Astrocyte of the spinal cord (primary cell): ENCODE results near the gene TAP2.

Experiments used
- DNase-seq: peaks from one replicate; pipeline ENCODE4 v3.0.0; 2011; ENCODE audit warnings: low read depth, low spot score
- H3K4me3 ChIP-seq: 2 replicates; pipeline ENCODE4 v1.5.1; 2011; ENCODE audit warnings: low read depth, mild to moderate bottlenecking, low read length, moderate library complexity
- in situ Hi-C: cut with HindIII; loops from 2 replicates; pipeline ENCODE4 v1.10.0; 2017; ENCODE audit warnings: low sequenced_read_pairs
- TF ChIP-seq, protein P1 (sequence below): IDR thresholded peaks from 2 replicates; pipeline ENCODE4 v1.5.1; 2012; ENCODE audit warnings: low read depth, mild to moderate bottlenecking, low read length, inconsistent platforms

The TAP2 gene

DNA sequence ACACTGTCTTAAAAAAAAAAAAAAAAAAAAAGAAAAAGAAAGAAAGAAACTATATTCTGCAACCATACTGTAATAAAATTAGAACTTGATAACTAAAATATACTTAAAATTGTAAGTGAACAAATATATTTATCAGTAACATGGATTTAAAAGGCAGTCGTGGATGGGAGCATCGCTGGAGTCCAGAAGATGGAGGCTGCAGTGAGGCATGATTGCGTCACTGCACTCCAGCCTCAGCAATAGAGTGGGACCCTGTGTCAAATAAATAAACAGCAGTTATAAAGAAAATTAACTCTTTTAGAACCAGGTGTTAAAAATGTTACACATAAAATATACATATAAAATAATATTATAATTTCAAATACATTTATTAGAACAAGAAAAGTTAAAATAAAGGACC lies 24.2 kb upstream of the TAP2 start:
- in situ Hi-C loops: no loop called here
- H3K4me3 ChIP-seq: no peak overlapping the region
- TF ChIP-seq, protein P1, sequence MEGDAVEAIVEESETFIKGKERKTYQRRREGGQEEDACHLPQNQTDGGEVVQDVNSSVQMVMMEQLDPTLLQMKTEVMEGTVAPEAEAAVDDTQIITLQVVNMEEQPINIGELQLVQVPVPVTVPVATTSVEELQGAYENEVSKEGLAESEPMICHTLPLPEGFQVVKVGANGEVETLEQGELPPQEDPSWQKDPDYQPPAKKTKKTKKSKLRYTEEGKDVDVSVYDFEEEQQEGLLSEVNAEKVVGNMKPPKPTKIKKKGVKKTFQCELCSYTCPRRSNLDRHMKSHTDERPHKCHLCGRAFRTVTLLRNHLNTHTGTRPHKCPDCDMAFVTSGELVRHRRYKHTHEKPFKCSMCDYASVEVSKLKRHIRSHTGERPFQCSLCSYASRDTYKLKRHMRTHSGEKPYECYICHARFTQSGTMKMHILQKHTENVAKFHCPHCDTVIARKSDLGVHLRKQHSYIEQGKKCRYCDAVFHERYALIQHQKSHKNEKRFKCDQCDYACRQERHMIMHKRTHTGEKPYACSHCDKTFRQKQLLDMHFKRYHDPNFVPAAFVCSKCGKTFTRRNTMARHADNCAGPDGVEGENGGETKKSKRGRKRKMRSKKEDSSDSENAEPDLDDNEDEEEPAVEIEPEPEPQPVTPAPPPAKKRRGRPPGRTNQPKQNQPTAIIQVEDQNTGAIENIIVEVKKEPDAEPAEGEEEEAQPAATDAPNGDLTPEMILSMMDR: no peak
- no peak for DNase-seq

DNA sequence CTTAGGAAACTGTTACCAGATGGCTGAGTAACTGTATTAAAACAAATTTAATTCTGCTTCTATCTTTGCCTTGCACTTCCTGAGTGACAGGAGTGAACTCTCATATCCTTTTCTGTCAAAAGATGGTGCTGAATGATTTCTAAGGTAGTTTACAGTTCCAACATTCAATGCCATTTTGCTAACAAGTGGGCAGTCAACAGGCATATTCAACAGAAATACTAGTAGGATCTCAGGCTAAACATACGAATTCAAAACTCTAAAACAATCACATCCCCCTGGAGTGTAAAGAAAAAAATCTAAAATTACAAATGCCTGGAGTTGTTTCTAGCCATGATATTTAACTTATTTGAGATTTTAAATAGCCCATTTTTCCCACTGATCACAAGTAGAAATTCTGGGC lies 22.1 kb upstream of the TAP2 start:
- H3K4me3 ChIP-seq: no peak overlapping the region
- TF ChIP-seq, protein P1: no peak
- in situ Hi-C loops: no loop called here
- no peak for DNase-seq

DNA sequence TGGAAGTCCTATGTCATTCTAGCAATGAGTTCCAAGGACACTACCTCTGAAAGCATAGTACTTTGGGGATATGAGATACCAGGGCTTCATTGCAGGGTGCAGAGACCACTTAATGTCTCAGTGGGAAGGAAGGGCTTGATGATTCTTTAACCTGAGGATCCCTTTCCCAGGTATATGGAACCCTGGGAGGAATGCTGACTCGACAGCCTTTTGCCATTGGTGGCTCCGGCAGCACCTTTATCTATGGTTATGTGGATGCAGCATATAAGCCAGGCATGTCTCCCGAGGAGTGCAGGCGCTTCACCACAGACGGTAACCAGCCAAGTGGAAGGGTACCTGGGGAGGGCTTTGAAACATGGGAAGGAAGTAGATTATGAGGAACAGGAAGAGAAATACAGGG lies 19.7 kb upstream of the TAP2 start:
- no peak for DNase-seq
- H3K4me3 ChIP-seq: no peak overlapping the region
- TF ChIP-seq, protein P1: no peak
- in situ Hi-C loops: no loop called here

DNA sequence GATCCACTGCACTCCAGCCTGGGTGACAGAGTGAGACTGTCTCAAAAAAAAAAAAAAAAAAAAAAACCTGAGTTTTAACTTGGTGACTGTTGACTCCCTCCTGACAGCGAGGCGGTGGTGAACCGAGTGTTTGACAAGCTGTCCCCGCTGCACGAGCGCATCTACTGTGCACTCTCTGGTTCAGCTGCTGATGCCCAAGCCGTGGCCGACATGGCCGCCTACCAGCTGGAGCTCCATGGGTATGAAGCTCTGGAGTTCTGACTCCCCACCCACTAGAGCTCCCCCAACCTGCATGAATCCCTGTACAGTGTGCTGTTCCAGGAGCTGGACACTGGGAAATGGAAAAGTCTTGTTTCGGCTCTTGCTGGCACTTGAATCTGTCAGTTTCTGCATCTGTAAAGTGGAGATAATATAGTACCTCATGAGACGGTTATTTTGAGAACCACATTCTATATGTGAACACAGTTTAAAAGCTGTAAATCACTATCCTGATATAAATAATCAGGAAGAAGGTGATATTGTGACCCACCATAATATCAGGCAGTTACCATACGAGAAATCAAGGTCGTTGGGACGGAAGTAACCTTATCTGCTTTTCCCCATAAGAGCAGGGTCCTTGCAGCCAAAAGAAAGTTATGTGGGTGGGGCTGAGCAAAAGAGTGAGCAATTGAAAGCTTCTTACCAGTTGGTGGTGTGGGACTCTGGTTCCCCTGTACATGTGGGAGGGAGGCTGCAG lies 18.8 kb upstream of the TAP2 start:
- TF ChIP-seq, protein P1: no peak

DNA sequence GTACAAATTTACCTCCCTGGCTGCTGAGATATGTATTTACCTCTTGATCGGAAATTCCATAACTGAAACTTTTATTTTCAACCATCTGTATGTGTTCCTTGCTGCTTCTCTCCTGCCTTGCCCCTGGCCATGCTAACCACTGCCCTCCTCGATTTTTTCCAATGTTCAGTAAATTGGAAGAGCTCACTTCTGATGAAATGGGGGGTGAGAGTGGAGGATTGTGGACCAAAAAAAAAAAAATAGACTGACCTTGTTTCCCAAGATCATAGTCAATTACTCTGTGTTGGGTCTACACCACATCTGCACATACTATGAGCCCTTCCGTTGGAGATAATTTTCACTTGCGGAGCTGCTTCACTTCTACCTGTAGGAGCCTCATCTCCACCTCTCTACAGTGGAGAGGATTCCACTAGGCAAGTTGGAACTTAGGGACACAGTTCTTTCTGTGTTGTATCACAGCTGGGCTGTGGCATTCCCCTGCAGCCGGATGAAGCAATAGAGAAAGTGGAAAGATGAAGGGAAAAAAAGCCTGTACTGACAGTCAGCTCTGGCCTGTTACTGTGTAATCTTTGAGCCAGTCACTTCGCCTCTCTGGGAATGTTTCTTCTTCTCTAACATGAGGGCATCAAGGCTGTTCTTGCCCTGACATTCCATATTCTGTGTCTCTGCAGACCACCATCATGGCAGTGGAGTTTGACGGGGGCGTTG lies 17.1 kb upstream of the TAP2 start:
- DNase-seq: no peak
- TF ChIP-seq, protein P1: no peak
- in situ Hi-C loops: no loop called here
- no peak overlapping the region for H3K4me3 ChIP-seq

More for the DNA sequence above, 18.8 kb upstream of the TAP2 start:
- no peak overlapping the region for H3K4me3 ChIP-seq
- no peak for DNase-seq
- in situ Hi-C loops: no loop called here

DNA sequence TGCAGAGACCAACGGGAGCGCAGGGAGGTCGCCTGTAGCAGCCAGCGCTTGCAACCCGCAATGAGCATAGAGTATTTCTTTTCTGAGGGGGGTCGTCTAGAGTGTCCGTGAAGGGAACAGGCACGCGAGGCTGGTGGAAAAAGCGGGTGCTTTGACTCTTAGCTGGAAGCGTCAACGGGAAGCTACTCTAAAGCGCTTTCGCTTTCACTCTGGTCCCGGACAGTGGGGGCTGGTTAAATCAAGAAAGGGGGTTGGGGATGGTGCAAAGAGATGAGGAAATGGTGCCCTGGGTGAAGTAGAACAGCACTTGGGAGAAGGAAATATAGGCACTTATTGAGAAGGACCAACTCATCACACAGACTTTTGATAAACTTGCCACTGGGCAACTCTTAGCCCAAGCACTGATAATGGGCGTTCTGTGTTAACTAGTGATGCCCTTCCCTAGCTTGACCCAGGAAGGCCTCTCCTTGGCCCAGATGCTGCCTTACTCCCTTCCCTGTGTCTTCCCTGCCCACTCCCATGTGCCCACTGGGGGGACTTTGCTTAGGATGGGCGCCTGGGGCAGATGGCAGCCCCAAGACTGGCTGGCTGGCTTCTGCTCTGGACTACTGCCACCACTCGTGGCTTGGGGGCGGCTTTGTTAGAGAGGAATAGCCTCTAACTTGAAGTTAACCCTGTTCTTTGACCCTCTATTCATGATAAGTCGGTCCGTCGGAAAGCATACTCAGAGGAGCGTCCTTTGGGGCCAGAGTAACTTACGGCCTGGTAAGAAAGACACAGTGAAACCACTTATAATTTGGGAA lies 16.0 kb upstream of the TAP2 start:
- in situ Hi-C loops: no loop called here
- TF ChIP-seq, protein P1: no peak
- DNase-seq: peak; percentile 39
- peak overlapping the region; percentile 81 for H3K4me3 ChIP-seq
